HEK293 (cell line): ENCODE data around the gene ENDOG.

ENCODE experiments used
- ELK4 ChIP-seq: IDR thresholded peaks from 2 replicates; pipeline ENCODE4 v1.6.1; 2011; ENCODE audit warnings: mild to moderate bottlenecking, low read depth, low read length, borderline replicate concordance
- GLI4 ChIP-seq: fragments of 450-650 bp; formaldehyde crosslinking; IDR thresholded peaks from 2 replicates; pipeline ENCODE4 v1.5.1; 2016; ENCODE audit warnings: missing biosample characterization, missing genetic modification characterization
- HOXC10 ChIP-seq: sonication (generic); formaldehyde crosslinking; IDR thresholded peaks from 2 replicates; pipeline ENCODE4 v1.8.1; 2023; ENCODE audit warnings: mild to moderate bottlenecking, missing genetic modification reagents
- HOXD13 ChIP-seq: sonication (generic); formaldehyde crosslinking; IDR thresholded peaks from 2 replicates; pipeline ENCODE4 v1.8.0; 2022; ENCODE audit warnings: missing genetic modification reagents, borderline replicate concordance
- KLF1 ChIP-seq: fragments of 450-650 bp; formaldehyde crosslinking; IDR thresholded peaks from 2 replicates; pipeline ENCODE4 v1.5.1; 2016; ENCODE audit warnings: missing biosample characterization, missing genetic modification characterization
- MYNN ChIP-seq: fragments of 450-650 bp; formaldehyde crosslinking; IDR thresholded peaks from 2 replicates; pipeline ENCODE4 v1.5.1; 2016; ENCODE audit warnings: missing biosample characterization, missing genetic modification characterization, borderline replicate concordance
- PATZ1 ChIP-seq: fragments of 450-650 bp; formaldehyde crosslinking; IDR thresholded peaks from 2 replicates; pipeline ENCODE4 v1.5.1; 2016; ENCODE audit warnings: missing biosample characterization, missing genetic modification characterization
- PRDM1 ChIP-seq: fragments of 450-650 bp; formaldehyde crosslinking; IDR thresholded peaks from 2 replicates; pipeline ENCODE4; 2016; ENCODE audit warnings: missing biosample characterization, missing genetic modification characterization
- PRDM10 ChIP-seq: fragments of 450-650 bp; formaldehyde crosslinking; IDR thresholded peaks from 2 replicates; pipeline ENCODE4 v1.5.1; 2016; ENCODE audit warnings: missing biosample characterization, missing genetic modification characterization
- SP2 ChIP-seq: fragments of 450-650 bp; formaldehyde crosslinking; IDR thresholded peaks from 2 replicates; pipeline ENCODE4 v1.5.1; 2016; ENCODE audit warnings: missing biosample characterization, missing genetic modification characterization
- SP3 ChIP-seq: fragments of 450-650 bp; formaldehyde crosslinking; IDR thresholded peaks from 2 replicates; pipeline ENCODE4 v1.5.1; 2016; ENCODE audit warnings: missing biosample characterization, missing genetic modification characterization
- WT1 ChIP-seq: fragments of 450-650 bp; formaldehyde crosslinking; IDR thresholded peaks from 2 replicates; pipeline ENCODE4 v1.5.1; 2016; ENCODE audit warnings: missing biosample characterization, missing genetic modification characterization
- YY2 ChIP-seq: fragments of 450-650 bp; formaldehyde crosslinking; IDR thresholded peaks from 2 replicates; pipeline ENCODE4 v1.5.1; 2016; ENCODE audit warnings: missing biosample characterization, missing genetic modification characterization
- ZBTB1 ChIP-seq: fragments of 450-650 bp; formaldehyde crosslinking; IDR thresholded peaks from 2 replicates; pipeline ENCODE4 v1.5.1; 2016; ENCODE audit warnings: missing biosample characterization, missing genetic modification characterization
- ZBTB17 ChIP-seq: fragments of 450-650 bp; formaldehyde crosslinking; IDR thresholded peaks from 2 replicates; pipeline ENCODE4 v1.5.1; 2016; ENCODE audit warnings: missing biosample characterization, missing genetic modification characterization
- ZFP3 ChIP-seq: fragments of 450-650 bp; formaldehyde crosslinking; IDR thresholded peaks from 2 replicates; pipeline ENCODE4 v1.5.1; 2016; ENCODE audit warnings: low read depth, missing biosample characterization, missing genetic modification characterization
- ZNF112 ChIP-seq: fragments of 450-650 bp; formaldehyde crosslinking; IDR thresholded peaks from 2 replicates; pipeline ENCODE4 v1.5.0; 2017; ENCODE audit warnings: missing biosample characterization, missing genetic modification characterization
- ZNF18 ChIP-seq: fragments of 450-650 bp; formaldehyde crosslinking; IDR thresholded peaks from 2 replicates; pipeline ENCODE4 v1.5.1; 2016; ENCODE audit warnings: missing biosample characterization, missing genetic modification characterization
- ZNF24 ChIP-seq: fragments of 450-650 bp; formaldehyde crosslinking; IDR thresholded peaks from 2 replicates; pipeline ENCODE4 v1.5.1; 2016; ENCODE audit warnings: missing biosample characterization, missing genetic modification characterization
- ZNF274 ChIP-seq, 2 experiments: fragments of 200-500 bp in 1 of 2; fragments of 450-650 bp in 1 of 2; sonication (Bioruptor generic) in 1 of 2; formaldehyde crosslinking in 1 of 2; IDR thresholded peaks; 2 replicates each; pipeline versions ENCODE4 v1.5.1 to v1.6.1; 2014 to 2016; ENCODE audit warnings: borderline replicate concordance in 1 of 2, inconsistent platforms in 1 of 2, low read length in 1 of 2, missing biosample characterization in 1 of 2, missing genetic modification characterization in 1 of 2
- ZNF302 ChIP-seq: fragments of 450-650 bp; formaldehyde crosslinking; IDR thresholded peaks from 2 replicates; pipeline ENCODE4 v1.5.1; 2016; ENCODE audit warnings: missing biosample characterization, missing genetic modification characterization, low read depth
- ZNF335 ChIP-seq: fragments of 450-650 bp; formaldehyde crosslinking; conservative IDR thresholded peaks from 2 replicates; pipeline ENCODE4 v1.5.1; 2016; ENCODE audit warnings: missing biosample characterization, missing genetic modification characterization
- ZNF362 ChIP-seq: fragments of 450-650 bp; formaldehyde crosslinking; IDR thresholded peaks from 2 replicates; pipeline ENCODE4 v1.5.1; 2016; ENCODE audit warnings: missing biosample characterization, missing genetic modification characterization
- ZNF366 ChIP-seq: fragments of 450-650 bp; formaldehyde crosslinking; conservative IDR thresholded peaks from 2 replicates; pipeline ENCODE4 v1.5.1; 2016; ENCODE audit warnings: missing biosample characterization, missing genetic modification characterization
- ZNF391 ChIP-seq: fragments of 450-650 bp; formaldehyde crosslinking; IDR thresholded peaks from 2 replicates; pipeline ENCODE4 v1.5.1; 2016; ENCODE audit warnings: low read depth, missing biosample characterization, missing genetic modification characterization, borderline replicate concordance
- ZNF514 ChIP-seq: fragments of 450-650 bp; formaldehyde crosslinking; IDR thresholded peaks from 2 replicates; pipeline ENCODE4 v1.5.1; 2016; ENCODE audit warnings: missing biosample characterization, missing genetic modification characterization
- ZNF561 ChIP-seq: fragments of 450-650 bp; IDR thresholded peaks from 2 replicates; pipeline ENCODE4 v1.5.1; 2018; ENCODE audit warnings: missing biosample characterization, missing genetic modification characterization, borderline replicate concordance
- ZNF596 ChIP-seq: fragments of 450-650 bp; IDR thresholded peaks from 2 replicates; pipeline ENCODE4 v1.5.0; 2018; ENCODE audit warnings: missing biosample characterization, mild to moderate bottlenecking, missing genetic modification characterization, moderate library complexity
- ZNF621 ChIP-seq: fragments of 450-650 bp; formaldehyde crosslinking; IDR thresholded peaks from 2 replicates; pipeline ENCODE4 v1.5.1; 2017; ENCODE audit warnings: missing biosample characterization, missing genetic modification characterization
- ZNF623 ChIP-seq: fragments of 450-650 bp; formaldehyde crosslinking; IDR thresholded peaks from 2 replicates; pipeline ENCODE4 v1.5.1; 2016; ENCODE audit warnings: missing biosample characterization, missing genetic modification characterization
- ZNF677 ChIP-seq: fragments of 450-650 bp; IDR thresholded peaks from 2 replicates; pipeline ENCODE4 v1.5.0; 2018; ENCODE audit warnings: missing biosample characterization, mild to moderate bottlenecking, missing genetic modification characterization, moderate library complexity

Gene ENDOG

GRCh38 chr9:128829477-128830251 lies 11.4 kb downstream of the ENDOG start, which contains the start of gene SPOUT1 (continued):
- TF ChIP-seq PRDM10 (tag by site-specific recombination) (0 out of 2 replicates have a peak, but pooled peaks have one; percentile 21), PATZ1 (tag by site-specific recombination) (peak; percentile 95), KLF1 (peak; percentile 45), SP3 (peak; percentile 90), ZNF274 (IDR thresholded peaks at IDR 0.05; ENCODE audit: low read length) (no peak), ZNF274 (tag by site-specific recombination; IDR thresholded peaks at IDR 0.05; ENCODE audit: borderline replicate concordance) (no peak), ZNF302 (no peak), WT1 (tag by site-specific recombination) (no peak; the same call in 1 of the 2 replicates), ZNF18 (tag by site-specific recombination) (no peak), ZFP3 (no peak), ZNF621 (tag by site-specific recombination) (no peak), ZNF391 (tag by site-specific recombination) (peak; percentile 75; the same call in 1 of the 2 replicates), YY2 (tag by site-specific recombination) (peak; percentile 89), ZNF366 (tag by site-specific recombination) (no peak), ZNF623 (tag by site-specific recombination) (no peak), GLI4 (no peak), ZBTB1 (tag by site-specific recombination) (no peak), ZNF677 (tag by site-specific recombination) (no peak), HOXD13 (CRISPR knock-in tag) (no peak), MYNN (tag by site-specific recombination) (no peak), HOXC10 (CRISPR knock-in tag) (no peak), SP2 (peak; percentile 94), ELK4 (no peak), ZNF514 (tag by site-specific recombination) (no peak), ZNF596 (tag by site-specific recombination) (no peak), ZNF335 (tag by site-specific recombination) (peak; percentile 87), ZNF24 (no peak), ZNF112 (tag by site-specific recombination) (no peak), ZBTB17 (peak; percentile 47), ZNF362 (tag by site-specific recombination) (no peak), ZNF561 (tag by site-specific recombination) (no peak; the same call in 1 of the 2 replicates), PRDM1 (no peak)
